ENCODE data around the gene VWF. TPM values are rescaled to one million over a fixed set of nuclear protein-coding genes. Genes with fewer than 3 reads are reported as not detected.

The VWF gene
- total RNA-seq, 4 donors from 2014 or later = 78.8 to 118 (median 101) TPM

DNA sequence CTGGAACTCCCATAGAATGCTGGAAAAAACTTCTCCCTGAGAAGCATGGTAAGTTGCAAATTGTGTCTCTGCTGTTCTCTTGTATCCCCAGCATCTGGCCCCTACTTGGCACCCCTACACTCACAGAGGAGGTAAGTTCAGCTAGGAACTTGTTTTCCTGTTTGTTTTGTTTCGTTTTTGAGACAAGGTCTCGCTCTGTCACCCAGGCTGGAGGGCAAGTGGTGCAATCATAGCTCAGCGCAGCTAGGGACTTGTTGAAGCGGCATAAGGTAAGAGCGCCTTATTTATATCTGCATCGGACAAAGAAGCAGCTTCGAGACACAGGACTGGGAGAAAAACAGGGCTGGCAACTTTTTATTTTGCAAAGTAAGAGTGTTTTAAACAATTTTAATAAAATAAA lies 161.0 kb downstream of the VWF start:
- H3K4me1 ChIP-seq = no peaks in the 10 kb centered on the region
- intact Hi-C loops (cut with DNase I; ENCODE audit: low total_unique reads) (no loop called here), in situ Hi-C loops (cut with MboI; ENCODE audit: low sequenced_read_pairs in 4 of 4) (no loop called here)
- H3K4me3 ChIP-seq = no peak overlapping the region
- H3K27me3 ChIP-seq = no peaks in the 10 kb centered on the region
- no peaks in the 10 kb centered on the region for H3K9me3 ChIP-seq
- no peak for DNase-seq
- H3K27ac ChIP-seq = no peak overlapping the region
- no peak for TF ChIP-seq POLR2A (IDR thresholded peaks at IDR 0.05)
- no peak for TF ChIP-seq CTCF (IDR thresholded peaks at IDR 0.05 in 4 of 5, conservative IDR thresholded peaks at IDR 0.05 in 1 of 5)
- no peak for ATAC-seq
- H3K36me3 ChIP-seq = no peaks in the 10 kb centered on the region

DNA sequence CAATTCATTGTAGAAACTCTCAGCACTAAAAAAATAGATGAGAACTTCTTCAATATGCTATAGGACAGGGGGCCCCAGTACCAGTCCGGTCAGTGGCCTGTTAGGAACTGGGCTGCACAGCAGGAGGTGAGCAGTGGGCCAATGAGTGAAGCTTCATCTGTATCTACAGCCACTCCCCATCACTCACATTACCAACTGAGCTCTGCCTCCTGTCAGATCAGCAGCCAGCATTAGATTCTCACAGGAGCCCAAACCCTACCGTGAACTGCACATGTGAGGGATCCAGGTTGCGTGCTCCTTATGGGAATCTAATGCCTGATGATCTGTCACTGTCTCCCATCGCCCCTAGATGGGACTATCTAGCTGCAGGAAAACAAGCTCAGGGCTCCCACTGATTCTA lies 163.7 kb downstream of the VWF start:
- in situ Hi-C loops (cut with MboI; ENCODE audit: low sequenced_read_pairs in 4 of 4) = no loop called here
- Histone ChIP-seq H3K27ac (no peak overlapping the region), H3K27me3 (no peaks in the 10 kb centered on the region), H3K9me3 (no peaks in the 10 kb centered on the region), H3K4me3 (no peak overlapping the region), H3K4me1 (no peaks in the 10 kb centered on the region), H3K36me3 (no peaks in the 10 kb centered on the region)
- ATAC-seq (no peak), DNase-seq (no peak)
- TF ChIP-seq CTCF (IDR thresholded peaks at IDR 0.05 in 4 of 5, conservative IDR thresholded peaks at IDR 0.05 in 1 of 5) = no peak
- TF ChIP-seq POLR2A (IDR thresholded peaks at IDR 0.05) = no peak
- intact Hi-C loops (cut with DNase I; ENCODE audit: low total_unique reads) = no loop called here

DNA sequence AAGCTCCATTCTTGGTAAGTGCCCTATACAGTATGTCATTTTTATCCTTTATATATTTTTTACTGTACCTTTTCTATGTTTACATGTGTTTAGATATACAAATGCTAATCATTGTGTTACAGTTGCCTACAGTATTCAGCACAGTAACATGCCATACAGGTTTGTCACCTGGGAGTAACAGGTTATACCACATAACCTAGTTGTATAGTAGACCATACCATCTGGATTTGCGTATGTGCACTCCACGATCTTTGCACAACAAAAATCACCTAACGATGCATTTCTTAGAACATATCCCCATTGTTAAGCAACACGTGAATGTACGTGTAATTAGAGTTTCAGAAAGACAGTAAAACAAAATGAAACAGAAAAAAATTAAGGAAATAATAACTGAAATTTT lies 167.5 kb downstream of the VWF start:
- intact Hi-C loops (cut with DNase I; ENCODE audit: low total_unique reads) (no loop called here), in situ Hi-C loops (cut with MboI; ENCODE audit: low sequenced_read_pairs in 4 of 4) (no loop called here)
- H3K36me3 ChIP-seq = no peaks in the 10 kb centered on the region
- no peak overlapping the region for H3K4me3 ChIP-seq
- no peak for ATAC-seq
- DNase-seq = no peak
- H3K4me1 ChIP-seq = no peaks in the 10 kb centered on the region
- H3K9me3 ChIP-seq = no peaks in the 10 kb centered on the region
- no peaks in the 10 kb centered on the region for H3K27me3 ChIP-seq
- TF ChIP-seq CTCF (IDR thresholded peaks at IDR 0.05 in 4 of 5, conservative IDR thresholded peaks at IDR 0.05 in 1 of 5) (no peak), POLR2A (IDR thresholded peaks at IDR 0.05) (no peak)
- no peak overlapping the region for H3K27ac ChIP-seq

GRCh38 chr12:5954661-5955060 lies 169.8 kb downstream of the VWF start:
- ATAC-seq (no peak), DNase-seq (no peak)
- no peak overlapping the region for H3K27ac ChIP-seq
- peaks cover 0 to 2% (median under 1%) of the 10 kb centered on the region in 3 donors for H3K27me3 ChIP-seq
- intact Hi-C loops (cut with DNase I; ENCODE audit: low total_unique reads) = no loop called here
- no peaks in the 10 kb centered on the region for H3K36me3 ChIP-seq
- no peaks in the 10 kb centered on the region for H3K4me1 ChIP-seq
- H3K9me3 ChIP-seq = no peaks in the 10 kb centered on the region
- TF ChIP-seq CTCF (IDR thresholded peaks at IDR 0.05 in 4 of 5, conservative IDR thresholded peaks at IDR 0.05 in 1 of 5) (no peak), POLR2A (IDR thresholded peaks at IDR 0.05) (no peak)
- H3K4me3 ChIP-seq = no peak overlapping the region
- in situ Hi-C loops (cut with MboI; ENCODE audit: low sequenced_read_pairs in 4 of 4) = no loop called here

- DNase-seq = no peak
- H3K27ac ChIP-seq = no peak overlapping the region
- ATAC-seq = no peak
- intact Hi-C loops (cut with DNase I; ENCODE audit: low total_unique reads) = no loop called here
- no peak overlapping the region for H3K4me3 ChIP-seq
- no peaks in the 10 kb centered on the region for H3K36me3 ChIP-seq
- no peaks in the 10 kb centered on the region for H3K4me1 ChIP-seq
- in situ Hi-C loops (cut with MboI; ENCODE audit: low sequenced_read_pairs in 4 of 4) = no loop called here
- H3K9me3 ChIP-seq = no peaks in the 10 kb centered on the region
- no peak for TF ChIP-seq CTCF (IDR thresholded peaks at IDR 0.05 in 4 of 5, conservative IDR thresholded peaks at IDR 0.05 in 1 of 5)
- no peak for TF ChIP-seq POLR2A (IDR thresholded peaks at IDR 0.05)
- peaks cover 0 to 2% (median 2%) of the 10 kb centered on the region in 3 donors for H3K27me3 ChIP-seq
These were observed 170.5 kb downstream of the VWF start for GRCh38 chr12:5953835-5954586.

All from gastrocnemius medialis (tissue), 4 donors.